ENCODE data around the gene RXFP1. TPM values are rescaled to one million over a fixed set of nuclear protein-coding genes. Genes with fewer than 3 reads are reported as not detected.

Gene RXFP1
- polyA plus RNA-seq, 1 donor from 2014 or later: not detected

DNA sequence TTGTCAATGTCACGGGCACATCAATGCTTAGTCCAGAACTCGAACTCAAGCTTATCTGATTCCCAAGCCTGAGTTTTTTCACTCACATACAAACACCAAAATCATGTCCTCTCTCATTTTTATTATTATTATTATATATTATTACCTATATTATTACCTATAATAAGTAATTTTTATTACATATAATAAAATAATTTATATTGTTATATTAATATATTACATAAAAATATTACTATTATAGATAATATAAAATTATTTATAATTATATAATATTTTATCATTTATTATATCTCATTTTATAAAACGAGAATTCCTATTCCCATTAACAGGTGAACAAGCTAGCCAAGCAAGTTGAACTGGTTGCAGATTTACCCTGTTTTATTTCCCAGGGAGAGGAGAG is 13.0 kb downstream of the RXFP1 start:
- no peaks in the 10 kb centered on the region for H3K36me3 Mint-ChIP-seq
- no peaks in the 10 kb centered on the region for H3K27me3 Mint-ChIP-seq
- no peak overlapping the region for H3K27ac Mint-ChIP-seq
- H3K4me3 Mint-ChIP-seq: no peak overlapping the region
- peaks cover 0 to 4% (median 0%) of the 10 kb centered on the region in 3 donors for H3K9me3 Mint-ChIP-seq
- peaks cover 0 to 5% (median 0%) of the 10 kb centered on the region in 3 donors for H3K4me1 Mint-ChIP-seq

GRCh38 chr4:158535130-158535614 is 13.5 kb downstream of the RXFP1 start:
- H3K4me1 Mint-ChIP-seq: peaks cover 0 to 5% (median 0%) of the 10 kb centered on the region in 3 donors
- no peaks in the 10 kb centered on the region for H3K36me3 Mint-ChIP-seq
- peaks cover 0 to 4% (median 0%) of the 10 kb centered on the region in 3 donors for H3K9me3 Mint-ChIP-seq
- no peaks in the 10 kb centered on the region for H3K27me3 Mint-ChIP-seq
- H3K4me3 Mint-ChIP-seq: no peak overlapping the region
- no peak overlapping the region for H3K27ac Mint-ChIP-seq

DNA sequence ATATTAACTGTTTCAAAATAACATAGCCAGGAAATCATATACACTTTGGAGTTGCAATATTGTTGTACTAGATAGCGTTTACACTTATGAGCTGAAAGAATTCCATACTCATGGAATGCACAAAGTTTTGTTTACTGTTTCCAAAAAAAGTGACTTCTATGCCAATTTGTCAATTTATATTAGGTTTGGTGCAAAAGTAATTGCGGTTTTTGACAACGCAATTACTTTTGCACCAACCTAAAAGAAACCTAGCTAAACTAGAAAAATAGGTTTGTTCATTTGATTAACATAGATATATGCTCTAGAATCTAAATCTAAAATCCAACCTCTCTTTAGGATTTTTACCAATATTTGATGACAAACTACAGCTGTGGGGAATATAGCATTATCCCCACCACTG is 15.2 kb downstream of the RXFP1 start:
- no peaks in the 10 kb centered on the region for H3K36me3 Mint-ChIP-seq
- H3K27ac Mint-ChIP-seq: no peak overlapping the region
- H3K9me3 Mint-ChIP-seq: peaks cover 0 to 4% (median 0%) of the 10 kb centered on the region in 3 donors
- peaks cover 0 to 5% (median 0%) of the 10 kb centered on the region in 3 donors for H3K4me1 Mint-ChIP-seq
- no peak overlapping the region for H3K4me3 Mint-ChIP-seq
- H3K27me3 Mint-ChIP-seq: no peaks in the 10 kb centered on the region

DNA sequence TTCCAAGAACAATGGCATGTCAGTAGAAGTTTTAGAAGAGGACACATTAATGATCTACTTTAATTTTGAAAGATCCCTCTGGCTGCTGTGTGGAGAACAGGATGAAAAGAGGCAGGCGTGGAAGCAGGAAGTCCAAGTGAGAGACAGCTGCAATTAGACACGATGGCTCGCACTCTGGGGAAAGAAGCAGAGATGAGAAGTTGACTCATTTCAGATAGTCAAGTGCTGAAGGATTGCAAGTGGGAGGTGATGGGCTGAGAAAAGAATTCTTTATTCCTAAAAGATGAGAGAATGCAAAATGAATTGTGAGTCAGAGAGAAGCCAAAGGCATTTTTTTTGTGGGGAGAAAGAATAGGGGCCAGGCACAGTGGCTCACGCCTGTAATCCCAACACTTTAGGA is 16.5 kb downstream of the RXFP1 start:
- Mint-ChIP-seq H3K27ac (no peak overlapping the region), H3K4me1 (peaks cover 0 to 5% (median 0%) of the 10 kb centered on the region in 3 donors), H3K36me3 (no peaks in the 10 kb centered on the region), H3K27me3 (no peaks in the 10 kb centered on the region), H3K9me3 (peaks cover 0 to 4% (median 0%) of the 10 kb centered on the region in 3 donors), H3K4me3 (no peak overlapping the region)

GRCh38 chr4:158538911-158539310 is 17.2 kb downstream of the RXFP1 start:
- Mint-ChIP-seq H3K27me3 (no peaks in the 10 kb centered on the region), H3K4me3 (no peak overlapping the region), H3K36me3 (no peaks in the 10 kb centered on the region), H3K4me1 (peaks cover 0 to 5% (median 0%) of the 10 kb centered on the region in 3 donors), H3K9me3 (peaks cover 0 to 4% (median 0%) of the 10 kb centered on the region in 3 donors), H3K27ac (no peak overlapping the region)

DNA sequence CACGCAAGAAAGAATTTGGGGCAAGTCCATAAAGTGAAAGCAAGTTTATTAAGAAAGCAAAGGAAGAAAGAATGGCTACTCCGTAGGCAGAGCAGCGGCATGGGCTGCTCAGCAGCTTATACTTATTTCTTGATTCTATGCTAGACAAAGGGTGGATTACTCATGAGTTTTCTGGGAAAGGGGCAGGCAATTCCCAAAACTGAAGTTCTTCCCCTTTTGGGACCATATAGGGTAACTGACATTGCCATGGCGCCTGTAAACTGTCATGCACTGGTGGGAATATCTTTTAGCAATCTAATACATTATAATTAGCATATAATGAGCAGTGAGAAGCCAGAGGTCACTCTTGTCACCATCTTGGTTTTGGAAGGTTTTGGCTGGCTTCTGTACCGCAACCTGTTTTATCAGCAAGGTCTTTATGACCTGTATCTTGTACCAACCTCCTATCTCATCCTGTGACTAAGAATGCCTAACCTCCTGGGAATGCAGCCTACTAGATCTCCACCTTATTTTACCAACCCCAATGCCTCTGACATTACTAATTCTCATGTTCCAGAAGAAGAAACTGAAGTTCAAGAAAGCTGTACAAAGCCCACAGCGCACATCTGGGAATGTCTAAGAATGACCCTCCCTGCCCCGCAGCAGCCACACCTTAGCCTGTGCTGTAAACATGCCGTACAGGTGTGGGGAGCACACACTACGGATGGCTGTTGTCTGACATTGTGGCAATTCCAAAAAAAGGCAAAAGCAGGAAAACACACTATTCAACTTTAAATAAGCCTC is 18.6 kb downstream of the RXFP1 start:
- Mint-ChIP-seq H3K4me3 (no peak overlapping the region), H3K27me3 (no peaks in the 10 kb centered on the region), H3K4me1 (peaks cover 0 to 2% (median 0%) of the 10 kb centered on the region in 3 donors), H3K36me3 (no peaks in the 10 kb centered on the region), H3K27ac (no peak overlapping the region), H3K9me3 (peaks cover 0 to 4% (median 2%) of the 10 kb centered on the region in 3 donors)

GRCh38 chr4:158541506-158541905 is 19.8 kb downstream of the RXFP1 start:
- no peaks in the 10 kb centered on the region for H3K36me3 Mint-ChIP-seq
- H3K9me3 Mint-ChIP-seq: peaks cover 0 to 4% (median 2%) of the 10 kb centered on the region in 3 donors
- H3K4me1 Mint-ChIP-seq: peaks cover 0 to 2% (median 0%) of the 10 kb centered on the region in 3 donors
- H3K4me3 Mint-ChIP-seq: no peak overlapping the region
- H3K27me3 Mint-ChIP-seq: no peaks in the 10 kb centered on the region
- no peak overlapping the region for H3K27ac Mint-ChIP-seq

DNA sequence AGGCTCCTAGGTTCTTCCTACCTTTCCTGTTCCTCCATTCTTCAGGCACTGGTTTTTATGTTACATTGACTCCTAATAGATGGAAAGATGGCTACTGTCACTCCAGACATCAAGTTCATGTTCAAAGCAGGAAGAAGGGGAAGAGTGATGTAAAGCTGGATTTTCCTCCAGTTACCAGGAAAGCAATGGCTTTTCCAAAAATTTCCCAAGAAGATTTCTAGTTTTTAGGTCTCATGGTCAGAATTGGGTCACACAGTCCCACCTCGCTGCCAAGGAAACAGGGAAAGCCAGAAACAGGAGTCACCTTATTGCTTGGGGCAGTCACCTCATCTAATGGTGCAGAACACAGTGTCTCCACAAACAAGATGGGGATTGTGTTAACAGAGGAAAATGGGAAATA is 21.5 kb downstream of the RXFP1 start:
- peaks cover 2% of the 10 kb centered on the region for H3K27me3 Mint-ChIP-seq
- H3K36me3 Mint-ChIP-seq: no peaks in the 10 kb centered on the region
- H3K27ac Mint-ChIP-seq: no peak overlapping the region
- no peak overlapping the region for H3K4me3 Mint-ChIP-seq
- H3K4me1 Mint-ChIP-seq: peaks cover 0 to 2% (median 0%) of the 10 kb centered on the region in 3 donors
- peaks cover 0 to 7% (median 4%) of the 10 kb centered on the region in 3 donors for H3K9me3 Mint-ChIP-seq

DNA sequence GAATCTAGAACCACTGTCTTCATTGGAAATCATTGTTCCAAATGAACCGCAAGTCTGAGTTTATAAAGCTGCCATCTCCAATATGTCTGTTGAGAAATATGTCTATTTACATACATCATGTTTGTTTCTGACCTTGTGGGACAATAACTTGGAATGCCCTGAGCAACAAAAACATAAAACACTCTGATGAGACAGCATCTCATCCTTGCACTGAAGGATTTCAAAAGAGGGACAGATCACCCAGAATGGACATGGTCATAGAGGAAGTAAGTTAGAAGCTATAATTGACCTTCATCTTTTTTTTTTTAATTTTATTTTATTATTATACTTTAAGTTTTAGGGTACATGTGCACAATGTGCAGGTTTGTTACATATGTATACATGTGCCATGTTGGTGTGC is 22.5 kb downstream of the RXFP1 start:
- no peak overlapping the region for H3K27ac Mint-ChIP-seq
- no peak overlapping the region for H3K4me3 Mint-ChIP-seq
- H3K36me3 Mint-ChIP-seq: no peaks in the 10 kb centered on the region
- peaks cover 2% of the 10 kb centered on the region for H3K27me3 Mint-ChIP-seq
- H3K4me1 Mint-ChIP-seq: no peaks in the 10 kb centered on the region
- H3K9me3 Mint-ChIP-seq: peaks cover 0 to 7% (median 4%) of the 10 kb centered on the region in 3 donors

DNA sequence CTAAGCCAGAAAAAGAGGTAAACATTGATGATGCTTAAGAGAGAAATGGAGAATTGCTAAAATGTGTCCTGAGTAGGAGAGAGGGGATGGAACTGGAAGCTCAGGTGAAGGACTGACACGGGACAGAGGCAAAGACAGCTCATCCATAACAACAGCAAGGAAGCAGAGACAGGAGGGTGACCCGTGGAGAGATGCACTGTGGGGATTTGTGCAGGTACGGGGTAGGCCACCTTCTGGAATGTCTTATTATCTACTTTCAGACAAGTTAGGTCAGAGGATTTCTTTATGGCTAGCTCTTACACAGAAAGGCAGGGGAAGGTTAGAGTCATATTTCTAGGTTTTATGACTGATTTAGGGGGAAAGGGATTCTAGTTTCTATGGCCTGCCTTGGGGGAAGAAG is 31.7 kb downstream of the RXFP1 start:
- no peaks in the 10 kb centered on the region for H3K36me3 Mint-ChIP-seq
- no peak overlapping the region for H3K27ac Mint-ChIP-seq
- H3K9me3 Mint-ChIP-seq: peaks cover 0 to 5% (median 0%) of the 10 kb centered on the region in 3 donors
- peaks cover 5% of the 10 kb centered on the region for H3K27me3 Mint-ChIP-seq
- no peaks in the 10 kb centered on the region for H3K4me1 Mint-ChIP-seq
- H3K4me3 Mint-ChIP-seq: no peak overlapping the region

GRCh38 chr4:158560284-158560683 is 38.6 kb downstream of the RXFP1 start:
- no peaks in the 10 kb centered on the region for H3K36me3 Mint-ChIP-seq
- no peaks in the 10 kb centered on the region for H3K4me1 Mint-ChIP-seq
- H3K9me3 Mint-ChIP-seq: no peaks in the 10 kb centered on the region
- no peak overlapping the region for H3K4me3 Mint-ChIP-seq
- H3K27me3 Mint-ChIP-seq: peaks cover 1% of the 10 kb centered on the region
- H3K27ac Mint-ChIP-seq: no peak overlapping the region

DNA sequence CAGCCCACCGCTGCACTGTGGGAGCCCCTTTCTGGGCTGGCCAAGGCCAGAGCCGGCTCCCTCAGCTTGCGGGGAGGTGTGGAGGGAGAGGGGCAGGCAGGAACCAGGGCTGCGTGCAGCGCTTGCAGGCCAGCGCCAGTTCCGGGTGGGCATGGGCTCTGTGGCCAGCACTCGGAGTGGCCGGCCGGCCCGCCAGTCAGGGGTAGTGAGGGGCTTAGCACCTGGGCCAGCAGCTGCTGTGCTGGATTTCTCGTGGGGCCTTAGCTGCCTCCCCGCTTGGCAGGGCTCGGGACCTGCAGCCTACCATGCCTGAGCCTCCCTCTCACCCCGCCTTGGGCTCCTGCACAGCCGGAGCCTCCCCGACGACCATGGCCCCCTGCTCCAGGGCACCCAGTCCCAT is 45.2 kb downstream of the RXFP1 start:
- Mint-ChIP-seq H3K4me3 (no peak overlapping the region), H3K27ac (no peak overlapping the region), H3K27me3 (peaks cover 3% of the 10 kb centered on the region), H3K9me3 (peaks cover 0 to 3% (median 0%) of the 10 kb centered on the region in 3 donors), H3K4me1 (no peaks in the 10 kb centered on the region), H3K36me3 (no peaks in the 10 kb centered on the region)

- peaks cover 3% of the 10 kb centered on the region for H3K27me3 Mint-ChIP-seq
- H3K4me1 Mint-ChIP-seq: no peaks in the 10 kb centered on the region
- H3K4me3 Mint-ChIP-seq: no peak overlapping the region
- H3K9me3 Mint-ChIP-seq: peaks cover 0 to 3% (median 0%) of the 10 kb centered on the region in 3 donors
- H3K27ac Mint-ChIP-seq: no peak overlapping the region
- H3K36me3 Mint-ChIP-seq: no peaks in the 10 kb centered on the region
Measured at GRCh38 chr4:158571736-158572135, 50.1 kb downstream of the RXFP1 start.

DNA sequence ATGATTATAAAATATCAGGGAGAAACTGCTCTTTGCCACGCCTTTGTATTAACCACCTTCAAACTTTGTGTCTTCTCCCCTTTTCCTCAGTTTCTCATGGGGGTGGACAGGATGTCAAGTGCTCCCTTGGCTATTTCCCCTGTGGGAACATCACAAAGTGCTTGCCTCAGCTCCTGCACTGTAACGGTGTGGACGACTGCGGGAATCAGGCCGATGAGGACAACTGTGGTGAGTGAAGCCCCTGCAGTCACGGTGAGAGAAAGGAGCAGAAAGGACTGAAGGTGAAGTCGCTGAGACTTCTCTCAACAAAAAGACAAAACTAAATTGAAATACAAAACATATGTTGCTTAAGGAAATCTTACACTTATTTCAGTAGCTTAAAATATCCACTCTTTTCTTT is 50.9 kb downstream of the RXFP1 start:
- Mint-ChIP-seq H3K36me3 (no peaks in the 10 kb centered on the region), H3K4me1 (no peaks in the 10 kb centered on the region), H3K27me3 (peaks cover 3% of the 10 kb centered on the region), H3K27ac (no peak overlapping the region), H3K4me3 (no peak overlapping the region), H3K9me3 (peaks cover 0 to 3% (median 0%) of the 10 kb centered on the region in 3 donors)

- Mint-ChIP-seq H3K9me3 (no peaks in the 10 kb centered on the region), H3K4me3 (no peak overlapping the region), H3K4me1 (no peaks in the 10 kb centered on the region), H3K27ac (no peak overlapping the region), H3K36me3 (no peaks in the 10 kb centered on the region), H3K27me3 (peaks cover 4% of the 10 kb centered on the region)
Measured at GRCh38 chr4:158578476-158578875, 56.8 kb downstream of the RXFP1 start.

GRCh38 chr4:158580064-158580463 is 58.4 kb downstream of the RXFP1 start:
- no peak overlapping the region for H3K27ac Mint-ChIP-seq

More at GRCh38 chr4:158580064-158580463, 58.4 kb downstream of the RXFP1 start:
- H3K4me3 Mint-ChIP-seq: no peak overlapping the region
- no peaks in the 10 kb centered on the region for H3K4me1 Mint-ChIP-seq
- H3K36me3 Mint-ChIP-seq: no peaks in the 10 kb centered on the region
- H3K27me3 Mint-ChIP-seq: peaks cover 6% of the 10 kb centered on the region
- H3K9me3 Mint-ChIP-seq: no peaks in the 10 kb centered on the region
